Measurements from ENCODE around the gene PHLDA3.
"Not testable (repeated sequence)": the region's sequence is repeated elsewhere in the genome, so short reads cannot be mapped to it uniquely, and the experiment has no call there.

The PHLDA3 gene

DNA sequence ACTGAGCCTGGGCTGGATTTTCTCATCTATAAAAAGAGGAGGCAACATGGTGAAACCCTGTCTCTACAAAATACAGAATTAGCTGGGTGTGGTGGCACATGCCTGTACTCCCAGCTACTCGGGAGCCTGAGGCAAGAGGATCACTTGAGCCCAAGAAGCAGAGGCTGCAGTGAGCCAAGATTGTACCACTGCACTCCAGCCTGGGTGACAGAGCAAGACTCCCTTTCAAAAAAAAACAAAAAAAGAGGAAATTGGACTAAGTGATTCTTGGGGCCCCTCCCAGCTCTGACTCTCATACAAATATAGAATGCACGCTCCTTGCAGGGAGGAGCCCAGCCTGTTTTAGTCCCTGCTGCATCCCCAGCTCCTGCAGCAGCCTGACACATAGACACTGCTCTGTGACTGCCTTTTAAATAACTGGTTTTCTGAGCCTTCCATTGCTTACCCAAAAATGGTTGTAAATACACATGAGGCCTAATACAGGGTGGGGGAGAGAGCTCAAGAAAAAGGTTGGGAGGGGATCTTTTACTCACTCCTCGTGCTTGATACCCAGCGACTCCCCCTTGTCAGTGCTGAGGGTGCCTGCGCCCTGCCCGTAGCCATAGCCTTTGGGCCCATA, 20.8 kb upstream of the PHLDA3 start:
- FAIRE-seq = no peak
- DNase-seq (ENCODE audit: extremely low spot score, insufficient read length, low read depth) = no peak

GRCh38 chr1:201488830-201489589, 20.0 kb upstream of the PHLDA3 start:
- FAIRE-seq (no peak), DNase-seq (ENCODE audit: extremely low spot score, insufficient read length, low read depth) (no peak)

- DNase-seq (ENCODE audit: extremely low spot score, insufficient read length, low read depth) (no peak), FAIRE-seq (no peak)
Observed at GRCh38 chr1:201487742-201488141, 18.8 kb upstream of the PHLDA3 start.

DNA sequence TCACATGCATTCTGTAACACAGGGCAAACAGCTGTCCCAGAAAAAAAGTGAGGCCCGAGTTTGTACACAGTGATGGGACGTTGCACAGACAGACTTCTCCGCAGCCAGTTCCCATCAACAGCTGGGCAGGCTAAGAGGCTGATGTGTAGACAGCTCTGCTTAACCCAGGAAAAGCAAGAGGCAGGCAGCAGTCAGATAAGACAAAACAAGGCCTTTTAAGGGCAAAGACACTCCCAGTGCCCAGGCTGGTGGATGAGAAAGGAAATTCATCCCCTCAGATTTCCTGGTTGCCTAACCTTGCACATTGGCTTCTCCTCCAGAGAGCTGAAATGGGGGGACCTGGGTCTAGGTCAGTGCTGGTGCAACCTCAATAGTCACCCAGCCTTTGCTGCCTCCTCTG, 17.2 kb upstream of the PHLDA3 start:
- FAIRE-seq = no peak
- no peak for DNase-seq (ENCODE audit: extremely low spot score, insufficient read length, low read depth)

DNA sequence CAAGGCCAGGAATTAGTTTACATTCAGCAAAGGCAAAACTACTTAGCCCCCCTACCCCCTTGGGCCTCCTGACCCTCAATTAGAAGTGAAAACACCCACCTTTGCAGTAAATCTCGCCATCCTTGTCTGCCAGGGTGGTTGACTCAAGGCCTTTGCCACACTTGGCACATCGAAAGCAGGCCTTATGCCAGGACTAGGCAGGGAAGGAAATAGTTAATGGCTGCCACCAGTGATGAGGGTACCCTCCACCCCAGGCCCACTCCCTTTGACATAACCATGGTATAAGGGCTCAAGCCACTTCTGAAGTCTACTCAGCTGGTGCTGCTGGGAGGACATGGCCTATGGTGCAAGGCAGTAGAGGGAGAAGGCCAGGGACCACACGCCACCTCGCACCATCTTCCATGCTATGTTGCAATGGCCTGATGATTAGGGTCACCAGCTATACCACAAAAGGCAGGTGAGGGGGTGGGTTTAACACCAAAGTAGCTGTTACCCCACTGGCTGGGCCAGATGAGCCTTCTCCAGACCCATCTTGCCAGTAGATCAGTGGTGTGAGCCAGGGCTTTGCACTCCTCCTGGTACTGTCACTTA, 16.3 kb upstream of the PHLDA3 start:
- FAIRE-seq (no peak), DNase-seq (ENCODE audit: extremely low spot score, insufficient read length, low read depth) (no peak)

GRCh38 chr1:201483373-201483949, 14.5 kb upstream of the PHLDA3 start:
- FAIRE-seq = no peak

DNA sequence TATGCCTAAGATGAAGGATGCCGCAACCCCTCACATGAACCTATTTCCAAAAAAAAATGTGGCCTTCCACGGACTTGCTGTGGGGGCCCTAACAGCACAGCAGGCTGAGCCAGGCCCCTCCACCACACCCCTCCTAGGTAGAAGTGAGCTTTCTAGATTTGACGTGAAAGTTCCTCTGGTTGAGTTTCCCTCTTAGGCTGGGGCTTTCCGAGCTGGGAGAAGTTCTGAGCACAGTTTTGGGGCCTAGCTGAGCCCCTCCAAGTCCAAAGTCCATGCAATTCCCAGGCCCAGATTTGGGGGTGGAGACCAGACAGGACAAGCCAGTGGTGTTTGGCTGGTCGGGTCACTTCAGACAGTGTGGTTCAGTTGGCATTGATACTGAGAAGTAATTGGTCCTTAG, 13.8 kb upstream of the PHLDA3 start:
- FAIRE-seq = peak; percentile 33
- DNase-seq (ENCODE audit: extremely low spot score, insufficient read length, low read depth) = no peak

More at GRCh38 chr1:201483373-201483949, 14.5 kb upstream of the PHLDA3 start:
- DNase-seq (ENCODE audit: extremely low spot score, insufficient read length, low read depth) = no peak

GRCh38 chr1:201481761-201482493, 12.9 kb upstream of the PHLDA3 start:
- FAIRE-seq = peak; percentile 65

DNA sequence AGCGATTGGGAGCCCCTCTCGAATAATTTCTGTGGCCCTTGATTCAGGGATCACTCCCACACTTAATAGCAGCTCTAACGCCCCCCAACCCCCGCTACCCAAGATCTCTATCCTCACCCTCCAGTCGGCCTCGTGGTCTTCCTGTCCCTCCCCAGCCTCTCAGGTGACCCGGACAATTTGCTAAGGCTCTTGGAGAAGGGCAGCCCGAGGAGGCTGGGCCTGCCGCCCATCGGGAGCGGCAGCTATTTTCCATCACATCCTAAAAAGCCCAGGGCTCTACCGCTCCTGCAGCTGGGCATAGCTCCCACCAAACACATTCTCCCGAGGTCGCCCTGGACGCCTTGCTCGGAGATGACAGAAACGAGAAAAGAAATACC, 12.0 kb upstream of the PHLDA3 start:
- DNase-seq (ENCODE audit: extremely low spot score, insufficient read length, low read depth) = no peak
- FAIRE-seq = no peak

More at GRCh38 chr1:201481761-201482493, 12.9 kb upstream of the PHLDA3 start:
- DNase-seq (ENCODE audit: extremely low spot score, insufficient read length, low read depth) = peak; percentile 75

- FAIRE-seq = no peak
- peak; percentile 64 for DNase-seq (ENCODE audit: extremely low spot score, insufficient read length, low read depth)
Observed at GRCh38 chr1:201480231-201481003, 11.4 kb upstream of the PHLDA3 start.

DNA sequence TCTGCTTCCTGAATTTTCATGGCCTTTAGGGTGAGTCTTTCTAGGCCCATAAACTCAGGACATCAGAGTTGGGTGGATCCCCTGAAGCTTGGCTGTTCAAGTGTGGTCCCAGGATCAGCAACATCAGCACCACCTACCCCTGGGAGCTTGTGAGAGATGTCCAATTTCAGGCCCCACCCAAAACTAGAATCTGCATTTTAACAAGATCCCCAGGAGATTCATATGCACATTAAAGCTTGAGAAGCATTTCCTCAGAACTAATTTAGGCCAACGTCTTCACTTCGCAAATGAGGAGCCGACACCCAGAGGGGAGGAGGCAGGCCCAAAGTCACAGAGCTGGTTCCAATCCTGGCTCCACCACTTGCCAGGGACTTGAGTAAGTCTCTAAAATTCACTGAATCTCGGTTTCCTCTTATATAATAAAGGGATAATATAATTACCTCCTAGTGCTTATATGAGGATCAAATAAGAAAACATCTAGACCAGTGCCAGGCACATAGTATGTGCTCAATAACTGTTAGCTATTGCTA, 10.3 kb upstream of the PHLDA3 start:
- FAIRE-seq (no peak), DNase-seq (ENCODE audit: extremely low spot score, insufficient read length, low read depth) (no peak)

- not testable (repeated sequence) for DNase-seq (ENCODE audit: extremely low spot score, insufficient read length, low read depth); FAIRE-seq
Observed at GRCh38 chr1:201478666-201479065, 9.7 kb upstream of the PHLDA3 start.

DNA sequence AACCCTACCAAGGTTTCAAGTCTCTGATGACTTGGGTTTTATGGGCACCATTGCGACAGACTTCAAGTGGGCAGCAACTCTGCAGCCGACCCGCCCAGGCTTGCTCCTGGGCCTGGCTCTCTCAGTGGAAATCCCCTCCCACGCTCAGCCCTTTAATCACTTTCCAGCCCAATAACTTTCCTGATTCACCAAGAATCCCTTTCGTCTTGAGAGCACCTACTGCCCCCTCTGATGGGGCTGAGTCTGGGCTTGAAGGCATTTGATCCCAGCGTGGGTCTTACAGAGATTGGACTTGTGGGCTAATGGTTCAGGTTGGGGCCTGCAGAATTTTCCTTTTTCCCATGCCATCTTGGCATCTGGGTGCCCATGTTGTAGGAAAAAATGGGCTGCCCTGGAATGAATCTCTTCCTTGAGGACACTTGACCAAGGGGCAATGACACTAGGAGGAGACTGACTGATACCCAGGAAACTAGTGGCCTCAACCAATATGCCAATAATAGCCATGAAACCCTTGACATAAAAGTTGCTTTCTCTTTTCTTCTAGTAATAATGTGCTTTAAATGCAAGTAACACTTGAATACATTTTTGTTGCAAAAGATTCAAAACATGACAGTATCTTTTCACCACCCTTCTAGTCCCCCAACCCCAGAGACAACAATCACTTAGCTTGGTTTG, 7.8 kb upstream of the PHLDA3 start:
- DNase-seq (ENCODE audit: extremely low spot score, insufficient read length, low read depth) = no peak
- FAIRE-seq = peak; percentile 57

DNA sequence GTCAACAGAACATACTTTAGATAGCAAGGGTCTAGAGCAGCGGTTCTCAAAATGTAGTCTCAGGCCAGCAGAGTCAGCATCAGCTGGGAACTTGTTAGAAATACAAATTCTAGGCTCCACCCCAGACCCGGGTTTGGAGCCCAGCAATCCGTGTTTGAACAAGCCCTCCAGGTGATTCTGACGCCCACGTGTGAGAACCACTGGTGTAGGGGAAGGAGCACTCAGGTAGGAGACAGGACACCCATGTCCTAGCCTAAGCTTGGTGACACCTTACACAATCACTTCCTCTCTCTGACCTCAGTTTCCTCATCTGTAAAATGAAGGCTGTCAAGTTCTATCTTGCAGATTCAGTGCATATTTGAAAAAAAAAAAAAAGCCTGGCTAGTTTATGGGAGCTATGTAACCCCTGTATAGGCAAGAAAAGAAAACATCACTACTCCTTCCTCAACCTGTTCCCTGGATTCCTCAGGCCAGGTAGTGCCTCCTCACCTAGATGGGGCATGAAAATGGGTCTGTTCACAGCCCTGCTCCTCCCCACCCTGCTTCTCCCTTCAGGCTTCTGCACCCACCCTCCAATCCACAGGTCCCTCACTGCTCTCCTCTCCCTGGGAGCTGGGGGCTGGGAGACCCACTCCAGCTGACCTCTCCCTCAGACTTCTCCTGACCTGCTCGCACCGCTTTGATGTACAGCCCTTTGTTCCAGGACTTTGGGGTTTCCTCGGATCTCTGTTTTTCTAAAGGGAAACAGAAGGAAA, 7.1 kb upstream of the PHLDA3 start:
- DNase-seq (ENCODE audit: extremely low spot score, insufficient read length, low read depth) (no peak), FAIRE-seq (no peak)

GRCh38 chr1:201475130-201475529, 6.1 kb upstream of the PHLDA3 start:
- FAIRE-seq (no peak), DNase-seq (ENCODE audit: extremely low spot score, insufficient read length, low read depth) (no peak)

DNA sequence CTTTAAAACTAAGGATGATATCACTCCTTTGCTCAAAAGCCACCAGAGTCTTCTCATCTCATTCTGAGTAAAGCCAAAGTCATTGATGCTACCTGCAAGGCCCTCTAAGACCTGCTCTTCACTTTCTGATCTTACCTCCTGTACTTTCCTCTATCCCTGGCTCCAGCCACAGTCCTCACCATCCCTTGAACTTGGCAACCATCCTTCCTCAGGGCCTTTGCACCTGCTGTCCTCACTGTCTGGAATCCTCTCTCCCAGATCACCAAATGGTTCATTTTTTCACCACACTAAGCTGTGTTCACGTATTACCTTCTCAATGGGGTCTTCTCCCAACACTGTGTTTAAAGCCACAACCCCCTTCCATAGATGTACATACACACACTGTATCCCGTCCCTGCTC, 4.3 kb upstream of the PHLDA3 start:
- no peak for FAIRE-seq
- DNase-seq (ENCODE audit: extremely low spot score, insufficient read length, low read depth) = no peak

GRCh38 chr1:201472321-201472720, 3.3 kb upstream of the PHLDA3 start:
- not testable (repeated sequence) for FAIRE-seq; DNase-seq (ENCODE audit: extremely low spot score, insufficient read length, low read depth)

- FAIRE-seq (no peak), DNase-seq (ENCODE audit: extremely low spot score, insufficient read length, low read depth) (no peak)
Observed at GRCh38 chr1:201471772-201472171, 2.8 kb upstream of the PHLDA3 start.

Measured in GM18507 (cell line).